ENCODE results near the gene TMPRSS11D. TPM values are rescaled to one million over a fixed set of nuclear protein-coding genes. Genes with fewer than 3 reads are reported as not detected.

TMPRSS11D gene
- 0.79 TPM for total RNA-seq

- DNase-seq = no peak
Observed at GRCh38 chr4:67883902-67884301, at the start of gene TMPRSS11D. TMPRSS11D (minus strand) TSS chr4:67884002; CDS start chr4:67883933, 69 bp downstream.

DNA sequence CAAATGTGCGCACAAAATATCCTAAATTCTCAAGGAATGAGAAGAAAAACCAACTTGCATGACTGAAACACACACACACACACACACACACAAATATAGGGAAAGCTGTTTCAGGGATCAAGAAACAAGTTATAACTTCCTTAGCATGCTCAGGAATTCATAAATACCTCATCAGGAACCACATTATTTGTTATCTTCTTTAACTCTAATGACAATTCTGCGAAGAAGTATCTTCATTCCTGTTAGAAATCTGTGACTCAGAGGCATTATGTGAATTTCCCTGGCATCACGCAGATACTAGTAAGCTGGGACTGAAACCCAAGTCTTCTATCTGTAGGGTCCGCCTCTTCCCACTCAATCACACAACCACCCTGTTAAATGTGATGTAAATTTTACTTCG is 49.2 kb upstream of the TMPRSS11D start:
- no peak for DNase-seq

- DNase-seq = no peak
Observed at GRCh38 chr4:67931256-67931655, 47.5 kb upstream of the TMPRSS11D start.

DNA sequence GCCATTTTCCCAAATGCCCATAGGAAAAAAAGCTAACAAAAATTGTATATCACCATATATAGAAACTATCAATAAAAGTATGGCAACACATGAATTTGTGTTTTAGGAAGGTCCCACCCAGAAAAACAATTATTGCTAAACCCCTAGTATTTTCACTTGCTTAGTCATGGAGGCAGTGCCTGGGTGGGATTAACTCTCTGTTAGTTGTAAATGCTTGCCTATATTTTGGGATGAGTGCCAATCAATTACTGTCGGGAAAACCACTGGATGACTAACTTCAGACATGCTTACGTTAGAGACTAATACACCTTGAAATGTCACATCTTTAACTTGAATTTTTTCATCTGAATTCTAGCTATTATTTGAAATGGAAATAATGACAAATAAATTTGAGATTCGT is 45.6 kb upstream of the TMPRSS11D start:
- no peak for DNase-seq

DNA sequence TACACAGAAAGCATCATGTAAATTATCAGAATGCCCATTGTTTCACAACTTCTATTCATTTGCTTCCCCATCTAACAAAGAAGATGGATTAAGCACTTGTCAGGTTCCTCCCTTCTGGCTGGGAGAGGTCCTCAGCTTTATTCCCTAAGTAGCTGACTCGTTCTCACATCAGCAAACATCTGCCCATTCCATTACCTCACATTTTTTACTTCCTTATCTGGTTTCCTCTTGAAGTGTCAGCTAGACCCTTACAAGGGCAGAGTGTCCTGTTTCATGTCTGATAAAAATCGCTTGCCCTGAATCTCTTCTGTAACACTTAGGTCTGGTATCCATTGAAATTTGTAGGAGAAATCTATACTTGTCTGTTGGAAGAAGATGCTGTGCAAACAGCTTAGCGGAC is 44.7 kb upstream of the TMPRSS11D start:
- no peak for DNase-seq

DNA sequence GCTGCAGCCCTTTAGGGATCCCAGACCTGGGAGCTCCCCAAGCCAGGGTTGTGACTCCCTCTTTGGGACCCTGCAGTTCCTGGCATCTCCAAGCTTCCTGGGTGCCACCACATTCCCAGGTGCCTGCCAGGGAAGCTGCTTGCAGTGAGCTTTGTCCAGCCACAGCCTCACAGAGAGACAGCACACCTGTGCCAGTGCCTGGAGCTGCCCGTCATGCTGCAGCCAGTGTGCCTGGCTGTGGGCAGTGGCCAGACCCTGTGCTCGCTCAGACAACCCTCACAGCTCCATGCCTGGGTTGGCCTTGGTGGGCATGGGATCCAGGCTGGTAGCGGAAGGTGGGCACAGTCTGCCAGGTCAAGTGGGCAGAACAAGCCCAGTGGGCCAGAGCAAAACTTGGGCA is 43.4 kb upstream of the TMPRSS11D start:
- DNase-seq = no peak

DNA sequence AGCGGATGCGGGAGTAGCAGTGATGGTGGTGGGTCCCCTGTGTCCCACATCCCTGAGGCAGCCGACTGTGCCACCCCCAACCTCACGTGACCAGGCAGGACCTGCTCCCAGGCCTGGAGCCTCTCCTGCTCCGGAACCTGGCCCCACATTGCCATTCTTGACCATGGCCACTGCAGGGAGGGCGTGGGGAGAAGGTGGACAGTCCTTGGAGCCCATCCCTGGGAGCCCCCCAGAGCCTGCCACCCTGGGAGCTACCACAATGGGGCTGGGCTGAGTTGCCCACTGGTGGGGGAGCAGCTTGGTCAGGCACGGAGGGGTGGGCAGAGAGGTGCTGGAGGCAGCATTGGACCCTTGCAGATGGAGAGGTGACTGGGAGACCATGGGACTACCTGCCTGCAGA is 42.7 kb upstream of the TMPRSS11D start:
- no peak for DNase-seq

- peak; percentile 24 for DNase-seq
Observed at GRCh38 chr4:67922697-67923096, 38.9 kb upstream of the TMPRSS11D start.

- DNase-seq = peak; percentile 3
Observed at GRCh38 chr4:67918428-67918827, 34.6 kb upstream of the TMPRSS11D start.

GRCh38 chr4:67915400-67915966 is 31.7 kb upstream of the TMPRSS11D start:
- DNase-seq = no peak

- no peak for DNase-seq
Observed at GRCh38 chr4:67912080-67912479, 28.3 kb upstream of the TMPRSS11D start.

GRCh38 chr4:67911638-67912037 is 27.8 kb upstream of the TMPRSS11D start:
- DNase-seq = no peak

DNA sequence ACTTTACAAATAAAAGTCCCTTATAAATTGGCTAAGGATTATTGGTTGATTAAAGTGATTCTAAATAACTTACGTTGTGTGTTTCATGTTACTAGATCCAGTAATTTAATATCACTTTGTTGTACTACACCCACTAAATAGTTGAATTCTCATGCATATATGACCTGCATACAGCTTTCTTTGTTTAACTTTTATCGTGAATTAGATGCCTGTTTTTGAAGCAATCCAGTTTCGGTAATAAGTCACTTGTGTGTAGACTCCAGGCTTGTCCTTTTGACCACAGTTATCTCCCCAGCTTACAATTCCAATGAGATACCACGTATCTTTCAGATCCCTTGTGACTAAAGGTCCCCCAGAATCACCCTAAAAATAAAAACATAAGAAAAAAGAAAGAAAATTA is 27.3 kb upstream of the TMPRSS11D start:
- no peak for DNase-seq

DNA sequence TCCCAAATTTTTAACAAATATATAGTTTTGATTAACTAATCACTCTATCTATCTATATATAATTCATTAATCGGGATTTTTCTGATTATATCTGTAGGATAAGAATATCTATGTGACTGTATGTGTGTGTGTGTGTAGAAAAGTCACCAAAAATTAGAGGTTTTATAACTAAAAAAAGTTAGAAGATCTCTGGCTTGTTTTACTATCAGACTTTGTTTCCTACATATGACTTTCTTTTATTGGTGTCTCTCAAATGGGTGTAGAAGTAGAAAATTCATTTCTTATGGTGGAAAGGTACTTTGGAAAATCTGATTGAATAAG is 26.7 kb upstream of the TMPRSS11D start:
- DNase-seq = no peak

DNA sequence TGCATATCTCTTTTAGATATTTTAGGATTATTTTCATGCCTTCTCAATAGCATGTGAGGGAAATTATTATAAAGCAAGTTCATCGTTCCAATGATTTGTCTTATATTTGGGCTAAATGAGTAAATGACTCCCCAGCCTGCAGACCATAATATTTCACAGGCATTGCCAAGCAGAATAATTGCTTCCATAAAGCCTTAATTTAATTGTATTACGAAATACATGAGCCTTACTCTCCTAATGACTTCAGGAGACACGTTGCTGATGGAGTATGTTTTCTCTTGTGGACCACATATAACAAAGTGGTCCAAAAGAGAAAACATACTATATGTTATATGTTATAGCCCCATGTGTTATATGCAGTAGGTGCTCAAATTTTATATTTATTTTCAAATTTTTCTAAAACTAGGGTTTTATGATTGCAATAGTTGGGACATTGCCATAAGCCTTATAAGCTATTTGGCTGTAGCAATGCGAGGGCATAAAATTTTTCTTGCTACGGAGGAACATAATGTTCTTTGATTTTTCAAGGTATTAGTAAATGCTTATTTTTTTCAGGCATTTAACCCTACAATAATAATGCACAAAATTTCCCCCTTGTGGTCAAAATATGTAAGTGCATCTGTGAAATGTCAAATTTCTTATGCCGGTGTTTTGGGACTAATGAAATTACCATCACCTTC is 26.2 kb upstream of the TMPRSS11D start:
- DNase-seq = peak; percentile 27

- no peak for DNase-seq
Observed at GRCh38 chr4:67907650-67908049, 23.8 kb upstream of the TMPRSS11D start.

DNA sequence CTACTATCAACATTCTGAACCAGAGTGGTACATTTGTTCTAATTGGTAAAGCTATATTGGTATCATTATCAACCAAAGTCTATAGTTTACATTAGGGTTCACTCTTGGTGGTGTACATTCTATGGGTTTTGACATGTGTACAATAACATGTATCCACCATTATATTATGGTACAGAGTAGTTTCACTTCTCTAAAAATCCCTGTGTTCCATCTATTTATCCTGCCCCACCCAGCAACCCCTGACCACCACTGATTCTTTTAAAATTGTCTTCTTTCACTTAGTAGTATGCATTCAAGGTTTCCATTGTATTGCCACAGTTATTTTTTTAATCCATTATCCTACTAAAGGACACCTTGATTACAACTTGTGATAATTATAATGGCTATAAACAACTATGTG is 15.3 kb upstream of the TMPRSS11D start:
- no peak for DNase-seq

- no peak for DNase-seq
Observed at GRCh38 chr4:67897686-67898085, 13.9 kb upstream of the TMPRSS11D start.

- DNase-seq = no peak
Observed at GRCh38 chr4:67896421-67897065, 12.7 kb upstream of the TMPRSS11D start.

GRCh38 chr4:67894659-67895058 is 10.9 kb upstream of the TMPRSS11D start:
- DNase-seq = no peak

DNA sequence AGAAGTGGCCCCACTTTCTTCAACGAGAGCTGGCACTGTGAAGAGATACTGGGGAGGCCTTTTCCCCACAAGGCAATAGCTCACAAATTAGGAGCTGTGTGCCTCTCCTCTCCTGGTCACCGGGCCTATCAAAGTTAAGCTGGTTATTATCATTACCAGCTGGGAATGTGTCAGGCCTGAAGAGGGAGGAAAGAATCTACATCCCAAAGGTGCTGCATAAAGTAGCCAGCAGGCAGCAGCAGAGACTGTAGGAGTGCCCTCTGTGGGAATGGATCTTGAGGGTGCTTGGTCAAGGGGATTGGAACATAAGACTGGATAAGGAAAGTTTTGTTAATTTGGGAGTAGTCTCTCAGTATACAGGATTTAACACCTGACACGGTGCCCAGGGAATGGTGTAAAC is 9.1 kb upstream of the TMPRSS11D start:
- no peak for DNase-seq

DNA sequence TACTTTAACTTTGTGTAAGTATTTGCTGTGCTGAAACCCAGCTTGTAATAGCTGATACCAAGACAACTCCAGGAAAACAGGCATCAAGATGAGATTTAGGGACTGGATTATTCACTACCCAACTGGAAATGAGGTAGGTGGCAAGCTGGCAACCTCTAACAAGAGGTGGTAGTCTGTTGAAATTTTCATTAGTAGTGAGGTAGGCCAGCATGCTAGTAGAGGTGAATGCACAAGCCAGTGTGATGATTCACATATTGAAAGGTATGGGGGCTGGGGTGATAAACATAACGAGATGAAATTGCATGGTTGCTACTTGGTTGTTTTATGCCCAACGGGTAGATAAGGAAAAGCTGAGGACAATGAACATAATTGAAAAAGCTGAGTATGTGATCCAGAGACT is 8.5 kb upstream of the TMPRSS11D start:
- no peak for DNase-seq

DNA sequence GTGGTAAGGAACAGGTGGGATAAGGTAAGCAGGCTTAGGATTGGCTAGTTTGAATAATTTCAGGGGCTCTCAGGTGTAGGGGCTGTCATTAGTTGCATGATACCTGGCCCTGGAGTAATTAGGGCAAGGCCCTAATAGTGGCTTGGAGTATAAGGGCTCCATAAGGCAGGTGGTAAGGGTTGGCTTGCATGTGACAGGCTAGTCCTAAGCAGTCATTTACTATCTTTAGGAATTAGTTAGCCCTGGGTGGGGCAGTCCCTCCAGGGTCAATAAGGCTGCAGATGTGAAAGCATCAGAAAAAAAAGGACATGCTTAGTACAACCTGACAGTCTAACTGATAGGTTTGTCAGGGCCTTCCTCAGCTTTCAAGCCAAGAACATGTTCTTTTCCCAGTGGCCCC is 7.8 kb upstream of the TMPRSS11D start:
- no peak for DNase-seq

DNA sequence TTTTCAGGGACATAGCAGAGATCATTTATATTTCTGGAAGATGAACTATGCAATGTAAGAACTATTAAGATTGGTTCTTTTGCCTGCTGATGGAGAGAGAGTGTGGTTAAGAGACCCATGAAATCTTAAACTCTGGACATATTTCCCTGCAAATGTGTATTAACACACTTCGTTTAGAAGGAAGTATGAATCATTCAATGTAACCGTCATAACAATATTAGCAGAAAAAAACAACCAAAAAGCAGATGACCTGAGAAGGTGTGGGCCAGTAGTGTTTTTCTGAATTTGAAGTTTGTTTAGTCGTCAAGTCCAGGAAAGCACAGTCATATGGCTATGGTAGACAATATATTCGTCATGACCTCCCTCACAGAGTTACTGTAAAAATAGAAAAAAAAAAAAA is 2.5 kb upstream of the TMPRSS11D start:
- DNase-seq = no peak

Data from skin of body (tissue), 2 donors.